Measurements from ENCODE around the gene NANOS2.

NANOS2 gene

GRCh38 chr19:45952686-45953505 is 38.3 kb upstream of the NANOS2 start:
- peak overlapping the region; percentile 83 for H3K4me3 ChIP-seq (ENCODE audit: low read length)
- no peaks in the 10 kb centered on the region for H3K9me3 ChIP-seq (ENCODE audit: insufficient read depth, low read depth, low read length)
- peak overlapping the region; percentile 41; the same call in 1 of the 2 replicates for H3K9ac ChIP-seq (ENCODE audit: low read depth, low read length)
- no peak overlapping the region for H3K27ac ChIP-seq (ENCODE audit: low read length)
- H3K4me1 ChIP-seq (ENCODE audit: insufficient read depth, low read length), result peaks cover 6% of the 10 kb centered on the region; the same call in 1 of the 2 replicates
- no peaks in the 10 kb centered on the region for H3K27me3 ChIP-seq (ENCODE audit: insufficient read depth, low read length)
- H3K36me3 ChIP-seq (ENCODE audit: insufficient read depth, low read depth, low read length), result peaks cover 3% of the 10 kb centered on the region; the same call in 1 of the 2 replicates

GRCh38 chr19:45952341-45952685 is 37.7 kb upstream of the NANOS2 start:
- no peaks in the 10 kb centered on the region for H3K27me3 ChIP-seq (ENCODE audit: insufficient read depth, low read length)
- H3K4me1 ChIP-seq (ENCODE audit: insufficient read depth, low read length), result peaks cover 6% of the 10 kb centered on the region; the same call in 1 of the 2 replicates
- H3K9me3 ChIP-seq (ENCODE audit: insufficient read depth, low read depth, low read length), result no peaks in the 10 kb centered on the region
- peak overlapping the region; percentile 83; the same call in 1 of the 2 replicates for H3K4me3 ChIP-seq (ENCODE audit: low read length)
- H3K36me3 ChIP-seq (ENCODE audit: insufficient read depth, low read depth, low read length), result peaks cover 3% of the 10 kb centered on the region; the same call in 1 of the 2 replicates
- no peak overlapping the region for H3K27ac ChIP-seq (ENCODE audit: low read length)
- no peak overlapping the region for H3K9ac ChIP-seq (ENCODE audit: low read depth, low read length)

GRCh38 chr19:45947926-45948325 is 33.3 kb upstream of the NANOS2 start:
- Histone ChIP-seq H3K4me1 (ENCODE audit: insufficient read depth, low read length) (0 out of 2 replicates have a peak, but pooled peaks cover 6% of the 10 kb centered on the region), H3K36me3 (ENCODE audit: insufficient read depth, low read depth, low read length) (peaks cover 3% of the 10 kb centered on the region; the same call in 1 of the 2 replicates), H3K27me3 (ENCODE audit: insufficient read depth, low read length) (no peaks in the 10 kb centered on the region), H3K4me3 (ENCODE audit: low read length) (no peak overlapping the region), H3K27ac (ENCODE audit: low read length) (no peak overlapping the region), H3K9ac (ENCODE audit: low read depth, low read length) (no peak overlapping the region), H3K9me3 (ENCODE audit: insufficient read depth, low read depth, low read length) (no peaks in the 10 kb centered on the region)

GRCh38 chr19:45940515-45940805 is 25.9 kb upstream of the NANOS2 start:
- Histone ChIP-seq H3K27me3 (ENCODE audit: insufficient read depth, low read length) (no peaks in the 10 kb centered on the region; the same call in 1 of the 2 replicates), H3K4me1 (ENCODE audit: insufficient read depth, low read length) (no peaks in the 10 kb centered on the region), H3K27ac (ENCODE audit: low read length) (no peak overlapping the region), H3K9ac (ENCODE audit: low read depth, low read length) (no peak overlapping the region), H3K4me3 (ENCODE audit: low read length) (no peak overlapping the region), H3K9me3 (ENCODE audit: insufficient read depth, low read depth, low read length) (no peaks in the 10 kb centered on the region), H3K36me3 (ENCODE audit: insufficient read depth, low read depth, low read length) (no peaks in the 10 kb centered on the region)

- Histone ChIP-seq H3K9me3 (ENCODE audit: insufficient read depth, low read depth, low read length) (no peaks in the 10 kb centered on the region), H3K27ac (ENCODE audit: low read length) (no peak overlapping the region), H3K36me3 (ENCODE audit: insufficient read depth, low read depth, low read length) (no peaks in the 10 kb centered on the region), H3K27me3 (ENCODE audit: insufficient read depth, low read length) (no peaks in the 10 kb centered on the region; the same call in 1 of the 2 replicates), H3K4me3 (ENCODE audit: low read length) (no peak overlapping the region), H3K4me1 (ENCODE audit: insufficient read depth, low read length) (no peaks in the 10 kb centered on the region), H3K9ac (ENCODE audit: low read depth, low read length) (no peak overlapping the region)
Observed at GRCh38 chr19:45939792-45940514, 25.4 kb upstream of the NANOS2 start.

GRCh38 chr19:45938733-45939319 is 24.2 kb upstream of the NANOS2 start:
- Histone ChIP-seq H3K4me3 (ENCODE audit: low read length) (no peak overlapping the region), H3K36me3 (ENCODE audit: insufficient read depth, low read depth, low read length) (no peaks in the 10 kb centered on the region), H3K9ac (ENCODE audit: low read depth, low read length) (no peak overlapping the region), H3K9me3 (ENCODE audit: insufficient read depth, low read depth, low read length) (no peaks in the 10 kb centered on the region), H3K27ac (ENCODE audit: low read length) (no peak overlapping the region), H3K27me3 (ENCODE audit: insufficient read depth, low read length) (no peaks in the 10 kb centered on the region; the same call in 1 of the 2 replicates), H3K4me1 (ENCODE audit: insufficient read depth, low read length) (no peaks in the 10 kb centered on the region)

- no peak overlapping the region for H3K4me3 ChIP-seq (ENCODE audit: low read length)
- no peak overlapping the region for H3K9ac ChIP-seq (ENCODE audit: low read depth, low read length)
Observed at GRCh38 chr19:45935267-45935666, 20.7 kb upstream of the NANOS2 start.

GRCh38 chr19:45934551-45935230 is 20.1 kb upstream of the NANOS2 start:
- Histone ChIP-seq H3K4me3 (ENCODE audit: low read length) (no peak overlapping the region), H3K36me3 (ENCODE audit: insufficient read depth, low read depth, low read length) (no peaks in the 10 kb centered on the region), H3K4me1 (ENCODE audit: insufficient read depth, low read length) (no peaks in the 10 kb centered on the region), H3K9me3 (ENCODE audit: insufficient read depth, low read depth, low read length) (no peaks in the 10 kb centered on the region), H3K27me3 (ENCODE audit: insufficient read depth, low read length) (peaks cover 11% of the 10 kb centered on the region), H3K9ac (ENCODE audit: low read depth, low read length) (no peak overlapping the region), H3K27ac (ENCODE audit: low read length) (no peak overlapping the region)

More at GRCh38 chr19:45935267-45935666, 20.7 kb upstream of the NANOS2 start:
- H3K36me3 ChIP-seq (ENCODE audit: insufficient read depth, low read depth, low read length), result no peaks in the 10 kb centered on the region
- H3K27ac ChIP-seq (ENCODE audit: low read length), result no peak overlapping the region
- peaks cover 5% of the 10 kb centered on the region for H3K27me3 ChIP-seq (ENCODE audit: insufficient read depth, low read length)
- no peaks in the 10 kb centered on the region for H3K4me1 ChIP-seq (ENCODE audit: insufficient read depth, low read length)
- no peaks in the 10 kb centered on the region for H3K9me3 ChIP-seq (ENCODE audit: insufficient read depth, low read depth, low read length)

- Histone ChIP-seq H3K27ac (ENCODE audit: low read length) (no peak overlapping the region), H3K36me3 (ENCODE audit: insufficient read depth, low read depth, low read length) (no peaks in the 10 kb centered on the region), H3K27me3 (ENCODE audit: insufficient read depth, low read length) (peaks cover 20% of the 10 kb centered on the region), H3K4me3 (ENCODE audit: low read length) (no peak overlapping the region), H3K9ac (ENCODE audit: low read depth, low read length) (no peak overlapping the region), H3K9me3 (ENCODE audit: insufficient read depth, low read depth, low read length) (no peaks in the 10 kb centered on the region), H3K4me1 (ENCODE audit: insufficient read depth, low read length) (no peaks in the 10 kb centered on the region)
Observed at GRCh38 chr19:45933759-45934158, 19.2 kb upstream of the NANOS2 start.

GRCh38 chr19:45931055-45931454 is 16.5 kb upstream of the NANOS2 start:
- Histone ChIP-seq H3K4me3 (ENCODE audit: low read length) (no peak overlapping the region), H3K27me3 (ENCODE audit: insufficient read depth, low read length) (peaks cover 30% of the 10 kb centered on the region), H3K4me1 (ENCODE audit: insufficient read depth, low read length) (no peaks in the 10 kb centered on the region), H3K9ac (ENCODE audit: low read depth, low read length) (no peak overlapping the region), H3K9me3 (ENCODE audit: insufficient read depth, low read depth, low read length) (no peaks in the 10 kb centered on the region), H3K27ac (ENCODE audit: low read length) (no peak overlapping the region), H3K36me3 (ENCODE audit: insufficient read depth, low read depth, low read length) (no peaks in the 10 kb centered on the region)

- Histone ChIP-seq H3K36me3 (ENCODE audit: insufficient read depth, low read depth, low read length) (no peaks in the 10 kb centered on the region), H3K27me3 (ENCODE audit: insufficient read depth, low read length) (peaks cover 30% of the 10 kb centered on the region), H3K27ac (ENCODE audit: low read length) (no peak overlapping the region), H3K4me1 (ENCODE audit: insufficient read depth, low read length) (no peaks in the 10 kb centered on the region), H3K4me3 (ENCODE audit: low read length) (no peak overlapping the region), H3K9me3 (ENCODE audit: insufficient read depth, low read depth, low read length) (no peaks in the 10 kb centered on the region), H3K9ac (ENCODE audit: low read depth, low read length) (no peak overlapping the region)
Observed at GRCh38 chr19:45929247-45929646, 14.7 kb upstream of the NANOS2 start.

Measured in iPS-20b (cell line).